ENCODE results near the gene IL22RA1. TPM values are rescaled to one million over a fixed set of nuclear protein-coding genes. Genes with fewer than 3 reads are reported as not detected.

IL22RA1 gene
- total and polyA plus RNA-seq, 8 donors: 0.26 to 0.73 (median 0.43) TPM

DNA sequence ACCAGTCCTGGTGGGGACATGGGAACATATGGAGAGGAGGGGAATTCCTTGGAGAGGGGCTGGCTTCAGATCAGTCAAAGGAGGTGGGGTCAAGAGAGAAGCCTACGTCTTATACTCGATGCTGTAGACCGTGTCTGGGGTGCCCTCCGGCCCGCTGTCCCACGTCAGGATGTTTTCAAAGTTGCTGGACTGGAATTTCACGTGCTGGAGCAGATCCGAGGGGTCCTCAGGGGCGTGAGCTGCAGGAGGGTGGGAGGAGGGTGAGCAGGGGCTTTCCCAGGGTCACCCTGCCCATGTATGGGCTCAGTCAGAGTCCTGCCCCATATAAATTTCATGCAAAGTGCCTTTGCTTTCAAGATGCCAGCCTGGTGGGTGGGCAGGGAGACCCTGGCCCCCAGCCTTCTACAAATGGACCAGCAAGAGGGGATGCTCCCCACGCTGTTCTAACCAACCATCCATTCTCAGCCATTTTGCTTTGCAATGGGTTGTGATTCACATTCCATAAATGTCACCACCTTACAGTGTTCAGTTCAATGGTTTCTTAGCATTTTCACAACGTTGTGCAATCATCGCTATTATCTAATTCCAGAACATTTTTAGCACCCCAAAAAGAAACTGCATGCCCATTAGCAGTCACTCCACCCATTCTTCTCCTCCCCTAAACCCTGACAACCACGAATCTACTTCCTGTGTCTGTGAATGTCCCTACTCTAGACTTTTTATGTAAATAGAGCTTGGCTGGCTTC, 4.3 kb downstream of the IL22RA1 start:
- Histone ChIP-seq H3K4me3 (no peak overlapping the region), H3K4me1 (no peaks in the 10 kb centered on the region), H3K36me3 (no peaks in the 10 kb centered on the region), H3K9me3 (no peaks in the 10 kb centered on the region), H3K27me3 (peaks cover 0 to 7% of the 10 kb centered on the region in 2 donors), H3K27ac (no peak overlapping the region)
- intact Hi-C loops (cut with DNase I): no loop called here
- TF ChIP-seq, protein P1, sequence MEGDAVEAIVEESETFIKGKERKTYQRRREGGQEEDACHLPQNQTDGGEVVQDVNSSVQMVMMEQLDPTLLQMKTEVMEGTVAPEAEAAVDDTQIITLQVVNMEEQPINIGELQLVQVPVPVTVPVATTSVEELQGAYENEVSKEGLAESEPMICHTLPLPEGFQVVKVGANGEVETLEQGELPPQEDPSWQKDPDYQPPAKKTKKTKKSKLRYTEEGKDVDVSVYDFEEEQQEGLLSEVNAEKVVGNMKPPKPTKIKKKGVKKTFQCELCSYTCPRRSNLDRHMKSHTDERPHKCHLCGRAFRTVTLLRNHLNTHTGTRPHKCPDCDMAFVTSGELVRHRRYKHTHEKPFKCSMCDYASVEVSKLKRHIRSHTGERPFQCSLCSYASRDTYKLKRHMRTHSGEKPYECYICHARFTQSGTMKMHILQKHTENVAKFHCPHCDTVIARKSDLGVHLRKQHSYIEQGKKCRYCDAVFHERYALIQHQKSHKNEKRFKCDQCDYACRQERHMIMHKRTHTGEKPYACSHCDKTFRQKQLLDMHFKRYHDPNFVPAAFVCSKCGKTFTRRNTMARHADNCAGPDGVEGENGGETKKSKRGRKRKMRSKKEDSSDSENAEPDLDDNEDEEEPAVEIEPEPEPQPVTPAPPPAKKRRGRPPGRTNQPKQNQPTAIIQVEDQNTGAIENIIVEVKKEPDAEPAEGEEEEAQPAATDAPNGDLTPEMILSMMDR (IDR thresholded peaks at IDR 0.05): no peak
- ATAC-seq: no peak
- no peak for DNase-seq

DNA sequence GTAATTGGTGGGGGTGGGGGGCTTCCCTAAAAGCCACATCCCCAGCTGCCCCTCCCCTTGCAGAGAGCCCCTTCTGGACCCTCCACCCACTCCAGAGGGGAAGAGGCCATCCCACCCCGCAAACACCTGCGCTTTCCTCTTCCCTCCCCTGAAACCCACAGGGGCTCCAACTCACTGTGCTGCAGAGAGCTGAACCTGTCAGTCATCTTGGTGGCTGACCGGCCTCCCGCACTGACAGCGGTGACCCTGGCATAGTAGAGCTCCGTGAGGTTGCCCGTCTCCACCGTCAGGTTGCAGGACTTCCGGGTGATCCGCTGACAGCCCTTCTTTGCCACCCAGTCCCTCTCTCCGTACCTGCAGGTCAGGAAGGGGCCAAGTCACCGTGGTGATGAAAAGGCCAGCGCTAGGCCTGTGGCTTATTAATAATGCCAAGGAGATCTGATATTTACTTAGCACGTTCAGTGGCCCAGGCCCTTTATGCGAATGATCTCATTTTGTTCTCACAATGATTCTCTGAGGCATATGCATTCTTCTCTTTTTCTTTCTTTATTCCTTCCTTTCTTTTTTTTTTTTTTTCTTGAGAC, 5.9 kb downstream of the IL22RA1 start:
- Histone ChIP-seq H3K4me1 (no peaks in the 10 kb centered on the region), H3K36me3 (no peaks in the 10 kb centered on the region), H3K4me3 (no peak overlapping the region), H3K27me3 (no peaks in the 10 kb centered on the region), H3K27ac (no peak overlapping the region), H3K9me3 (no peaks in the 10 kb centered on the region)
- DNase-seq (no peak), ATAC-seq (no peak)
- intact Hi-C loops (cut with DNase I): no loop called here
- TF ChIP-seq, protein P1 (IDR thresholded peaks at IDR 0.05): no peak

DNA sequence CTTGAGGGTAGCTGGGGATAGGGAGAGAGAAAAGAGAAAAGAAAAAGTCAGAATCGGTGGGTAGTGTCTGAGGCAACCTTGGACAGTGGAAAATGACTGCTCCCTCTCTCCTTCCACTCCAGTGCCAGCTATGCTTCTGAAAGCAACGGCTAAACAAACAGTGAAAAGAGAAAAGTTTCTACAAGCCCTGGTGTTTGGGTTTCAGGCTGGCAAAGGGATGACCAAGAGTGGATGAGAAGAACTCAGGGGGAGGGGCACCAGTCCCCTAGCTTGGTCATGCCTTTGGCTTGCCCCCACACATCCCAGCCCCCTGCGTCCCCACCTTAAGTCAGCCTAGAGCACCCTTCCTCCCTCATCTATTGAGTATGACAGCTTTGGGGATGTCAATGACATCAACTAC, 8.6 kb downstream of the IL22RA1 start:
- no peaks in the 10 kb centered on the region for H3K4me1 ChIP-seq
- H3K36me3 ChIP-seq: no peaks in the 10 kb centered on the region
- peaks cover 0 to 15% of the 10 kb centered on the region in 2 donors for H3K9me3 ChIP-seq
- no peak overlapping the region for H3K4me3 ChIP-seq
- TF ChIP-seq, protein P1 (IDR thresholded peaks at IDR 0.05): no peak
- ATAC-seq: no peak
- intact Hi-C loops (cut with DNase I): no loop called here
- DNase-seq: no peak
- H3K27ac ChIP-seq: no peak overlapping the region
- no peaks in the 10 kb centered on the region for H3K27me3 ChIP-seq

DNA sequence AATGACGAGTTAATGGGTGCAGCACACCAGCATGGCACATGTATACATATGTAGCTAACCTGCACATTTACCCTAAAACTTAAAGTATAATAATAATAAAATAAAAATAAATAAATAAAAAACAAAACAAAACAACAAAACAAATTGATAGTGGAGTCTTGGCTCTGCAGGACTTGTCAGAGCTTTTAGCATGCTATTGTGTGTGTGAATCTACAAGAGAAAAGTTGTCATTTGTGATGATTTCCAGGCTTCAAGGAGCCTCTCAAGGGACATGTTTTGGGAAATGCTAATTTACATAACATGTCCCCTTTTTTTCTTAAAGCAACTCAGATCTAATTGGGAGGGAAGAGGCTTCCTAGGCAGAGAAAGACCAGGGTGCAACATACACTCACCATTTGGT, 9.1 kb downstream of the IL22RA1 start:
- no peaks in the 10 kb centered on the region for H3K36me3 ChIP-seq
- intact Hi-C loops (cut with DNase I): no loop called here
- TF ChIP-seq, protein P1 (IDR thresholded peaks at IDR 0.05): no peak

DNA sequence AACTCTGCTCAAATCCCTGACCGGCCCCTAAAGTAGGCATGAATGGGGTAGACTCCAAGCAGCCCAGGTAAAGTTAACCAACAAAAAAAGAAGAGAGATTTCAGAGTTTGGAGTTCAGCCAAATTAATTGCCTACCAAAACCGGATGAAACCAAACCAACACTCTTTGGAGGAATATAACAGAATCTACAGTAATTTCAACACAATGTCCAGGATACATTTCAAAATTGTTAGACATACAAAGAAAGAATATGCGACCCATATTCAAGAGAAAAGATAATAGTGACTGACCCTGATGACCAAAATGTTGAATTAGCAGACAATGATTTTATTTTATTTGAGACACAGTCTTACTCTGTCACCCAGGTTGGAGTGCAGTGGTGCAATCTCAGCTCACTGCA, 12.6 kb downstream of the IL22RA1 start:
- TF ChIP-seq, protein P1 (IDR thresholded peaks at IDR 0.05): no peak
- ATAC-seq (no peak), DNase-seq (no peak)
- peaks cover 0 to 15% of the 10 kb centered on the region in 2 donors for H3K9me3 ChIP-seq
- no peak overlapping the region for H3K4me3 ChIP-seq
- H3K36me3 ChIP-seq: no peaks in the 10 kb centered on the region
- intact Hi-C loops (cut with DNase I): no loop called here
- H3K27ac ChIP-seq: no peak overlapping the region
- H3K27me3 ChIP-seq: no peaks in the 10 kb centered on the region
- H3K4me1 ChIP-seq: no peaks in the 10 kb centered on the region

More for the DNA sequence above, 9.1 kb downstream of the IL22RA1 start:
- ATAC-seq: no peak
- Histone ChIP-seq H3K4me3 (no peak overlapping the region), H3K9me3 (peaks cover 0 to 15% of the 10 kb centered on the region in 2 donors), H3K27ac (no peak overlapping the region), H3K27me3 (no peaks in the 10 kb centered on the region), H3K4me1 (no peaks in the 10 kb centered on the region)
- DNase-seq: no peak

Measured in left lung (tissue), 10 donors.